ENCODE measurements around the gene UBA6. TPM values are rescaled to one million over a fixed set of nuclear protein-coding genes. Genes with fewer than 3 reads are reported as not detected.

UBA6 gene
- polyA plus RNA-seq, 1 experiment = 119 TPM

DNA sequence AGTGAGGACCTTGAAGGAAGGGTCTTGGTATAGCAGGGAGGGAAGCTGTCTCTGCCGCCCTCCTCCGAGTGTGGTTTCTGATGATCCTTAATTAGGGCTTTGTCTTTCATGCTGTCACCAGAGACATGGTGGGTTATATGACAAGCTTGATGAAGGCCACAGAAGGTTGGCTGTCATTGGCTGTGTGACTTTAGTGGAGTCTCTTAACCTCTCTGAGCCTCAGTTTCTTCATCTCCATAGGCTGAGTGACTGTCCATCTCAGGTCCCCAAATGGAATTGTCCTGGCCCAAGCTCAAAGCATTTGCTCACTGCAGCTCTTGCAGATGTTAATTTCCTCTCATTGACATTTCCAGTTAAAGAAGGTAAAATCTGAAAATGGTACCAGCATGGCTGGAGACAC is 16.6 kb upstream of the UBA6 start:
- Histone ChIP-seq H3K4me3 (ENCODE audit: low read depth, low read length) (no peak overlapping the region), H3K9me3 (ENCODE audit: control insufficient read depth, insufficient read depth, low read length) (no peaks in the 10 kb centered on the region; the same call in 1 of the 2 replicates), H3K27ac (ENCODE audit: low read depth, low read length) (no peak overlapping the region), H3K27me3 (ENCODE audit: control insufficient read depth, insufficient read depth, low read length) (no peaks in the 10 kb centered on the region)
- TF ChIP-seq, protein P1, sequence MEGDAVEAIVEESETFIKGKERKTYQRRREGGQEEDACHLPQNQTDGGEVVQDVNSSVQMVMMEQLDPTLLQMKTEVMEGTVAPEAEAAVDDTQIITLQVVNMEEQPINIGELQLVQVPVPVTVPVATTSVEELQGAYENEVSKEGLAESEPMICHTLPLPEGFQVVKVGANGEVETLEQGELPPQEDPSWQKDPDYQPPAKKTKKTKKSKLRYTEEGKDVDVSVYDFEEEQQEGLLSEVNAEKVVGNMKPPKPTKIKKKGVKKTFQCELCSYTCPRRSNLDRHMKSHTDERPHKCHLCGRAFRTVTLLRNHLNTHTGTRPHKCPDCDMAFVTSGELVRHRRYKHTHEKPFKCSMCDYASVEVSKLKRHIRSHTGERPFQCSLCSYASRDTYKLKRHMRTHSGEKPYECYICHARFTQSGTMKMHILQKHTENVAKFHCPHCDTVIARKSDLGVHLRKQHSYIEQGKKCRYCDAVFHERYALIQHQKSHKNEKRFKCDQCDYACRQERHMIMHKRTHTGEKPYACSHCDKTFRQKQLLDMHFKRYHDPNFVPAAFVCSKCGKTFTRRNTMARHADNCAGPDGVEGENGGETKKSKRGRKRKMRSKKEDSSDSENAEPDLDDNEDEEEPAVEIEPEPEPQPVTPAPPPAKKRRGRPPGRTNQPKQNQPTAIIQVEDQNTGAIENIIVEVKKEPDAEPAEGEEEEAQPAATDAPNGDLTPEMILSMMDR (IDR thresholded peaks at IDR 0.05; ENCODE audit: low read depth, low read length) = no peak
- DNase-seq (ENCODE audit: low read depth, low spot score) = no peak
- CTCF ChIA-PET = interaction anchor here (0.9 to 1.0 kb wide), 2 partner anchors 17 to 29 kb away, joined by 3 read pairs; no protein-coding TSS in a partner anchor
- POLR2A ChIA-PET = no interaction called here

DNA sequence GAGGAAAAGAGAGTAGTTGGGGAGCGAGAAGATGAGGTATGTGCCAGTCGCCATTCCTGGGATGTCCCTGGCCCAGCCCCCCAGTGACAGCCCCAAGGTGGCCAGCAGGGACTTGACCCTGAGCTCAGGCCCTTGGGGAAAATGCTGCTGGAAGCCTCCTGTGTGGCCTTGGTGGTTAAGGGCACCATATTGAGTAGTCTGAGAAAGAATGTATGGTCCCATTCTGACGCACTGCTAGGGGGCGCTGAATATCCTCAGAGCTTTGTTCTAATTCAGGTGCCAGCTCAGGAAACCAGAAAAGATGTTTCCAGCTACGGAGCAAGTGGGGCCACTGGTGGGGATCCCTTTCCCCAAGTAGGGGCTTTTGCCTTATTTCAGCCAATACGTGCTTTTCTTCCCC is 14.0 kb upstream of the UBA6 start:
- ChIA-PET POLR2A (no interaction called here), CTCF (interaction anchor here (0.7 to 2.0 kb wide), 5 partner anchors 9 to 34 kb away, joined by 3 to 9 read pairs (median 3); partner anchors contain the start of gene UBA6)
- Histone ChIP-seq H3K27ac (ENCODE audit: low read depth, low read length) (no peak overlapping the region), H3K9me3 (ENCODE audit: control insufficient read depth, insufficient read depth, low read length) (no peaks in the 10 kb centered on the region; the same call in 1 of the 2 replicates), H3K27me3 (ENCODE audit: control insufficient read depth, insufficient read depth, low read length) (no peaks in the 10 kb centered on the region), H3K4me3 (ENCODE audit: low read depth, low read length) (no peak overlapping the region)
- TF ChIP-seq, protein P1 (IDR thresholded peaks at IDR 0.05; ENCODE audit: low read depth, low read length) = no peak
- DNase-seq (ENCODE audit: low read depth, low spot score) = no peak

DNA sequence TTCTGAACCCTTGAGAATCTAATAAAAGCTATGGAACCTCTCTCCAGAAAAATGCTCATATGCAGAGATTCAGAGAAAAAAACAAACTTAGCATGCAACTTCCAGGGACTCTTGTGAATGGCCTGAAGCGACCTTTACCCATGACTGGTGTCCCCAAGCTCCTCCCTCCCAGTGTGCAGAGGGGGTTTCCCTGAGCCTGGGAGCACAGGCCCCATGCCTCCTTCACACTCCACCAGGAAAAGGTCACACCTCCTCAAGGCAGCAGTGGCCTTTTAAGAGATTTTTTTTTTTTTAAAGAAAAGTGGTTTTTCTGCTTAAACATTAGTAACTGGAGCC is 13.3 kb upstream of the UBA6 start:
- H3K4me3 ChIP-seq (ENCODE audit: low read depth, low read length) = no peak overlapping the region
- no peak overlapping the region for H3K27ac ChIP-seq (ENCODE audit: low read depth, low read length)
- no peak for DNase-seq (ENCODE audit: low read depth, low spot score)
- H3K9me3 ChIP-seq (ENCODE audit: control insufficient read depth, insufficient read depth, low read length) = no peaks in the 10 kb centered on the region; the same call in 1 of the 2 replicates
- ChIA-PET CTCF (interaction anchor here (1.7 to 2.0 kb wide), 2 partner anchors 13 to 32 kb away, joined by 7 to 9 read pairs; partner anchors contain the start of gene UBA6), POLR2A (no interaction called here)
- H3K27me3 ChIP-seq (ENCODE audit: control insufficient read depth, insufficient read depth, low read length) = no peaks in the 10 kb centered on the region
- TF ChIP-seq, protein P1 (IDR thresholded peaks at IDR 0.05; ENCODE audit: low read depth, low read length) = no peak

DNA sequence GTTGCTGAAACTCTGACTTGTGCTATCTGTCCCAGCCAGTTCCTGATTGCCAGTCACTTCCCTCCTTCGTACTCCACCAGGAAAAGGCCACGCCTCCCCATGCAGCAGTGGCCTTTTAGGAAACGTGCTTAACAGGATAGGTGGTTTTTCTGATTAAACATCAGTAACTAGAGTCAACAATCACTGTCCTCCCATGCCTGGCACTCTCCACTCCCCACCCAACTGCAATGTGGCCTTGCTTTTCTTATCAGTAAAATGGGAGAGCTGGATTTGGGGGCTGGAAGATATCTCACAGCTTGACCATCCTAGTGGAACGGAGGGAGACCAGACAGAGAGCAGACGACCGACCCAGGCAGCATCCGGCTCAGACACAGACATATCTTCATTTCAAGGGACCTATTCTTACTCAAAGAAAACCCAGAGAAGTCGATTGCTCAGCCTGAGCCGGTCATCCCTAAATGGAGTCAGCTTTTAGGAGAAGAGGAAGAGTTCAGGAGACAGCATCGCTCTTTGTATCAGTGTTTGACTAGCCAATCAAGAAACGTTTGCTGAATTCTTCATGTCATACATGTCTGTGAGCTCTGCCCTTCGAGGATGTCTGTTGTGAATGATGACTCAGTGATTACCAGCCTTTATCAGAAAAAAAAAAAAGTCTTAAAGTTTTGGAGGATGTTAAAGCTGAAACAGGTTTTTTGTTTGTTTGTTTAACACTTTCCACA is 12.7 kb upstream of the UBA6 start:
- CTCF ChIA-PET = interaction anchor here (1.7 to 2.0 kb wide), 2 partner anchors 13 to 33 kb away, joined by 7 to 9 read pairs; partner anchors contain the start of gene UBA6

More for the DNA sequence above, 12.7 kb upstream of the UBA6 start:
- TF ChIP-seq, protein P1 (IDR thresholded peaks at IDR 0.05; ENCODE audit: low read depth, low read length) = no peak
- Histone ChIP-seq H3K4me3 (ENCODE audit: low read depth, low read length) (no peak overlapping the region), H3K9me3 (ENCODE audit: control insufficient read depth, insufficient read depth, low read length) (no peaks in the 10 kb centered on the region; the same call in 1 of the 2 replicates), H3K27me3 (ENCODE audit: control insufficient read depth, insufficient read depth, low read length) (no peaks in the 10 kb centered on the region), H3K27ac (ENCODE audit: low read depth, low read length) (peak overlapping the region; percentile 1)
- POLR2A ChIA-PET = no interaction called here
- no peak for DNase-seq (ENCODE audit: low read depth, low spot score)

Data from AG04450 (cell line).